Peyer's patch (tissue), 4 donors: ENCODE measurements around the gene PLCH1.

Source experiments
- CTCF ChIP-seq, 6 experiments: fragments of 450-650 bp in 4 of 6; fragments of 200-600 bp in 2 of 6; sonication (generic) in 1 of 6; IDR thresholded peaks; one replicate each; pipeline ENCODE4 v1.5.1; 2017 to 2019; ENCODE audit warnings: antibody characterized with exemption in 6 of 6, mild to moderate bottlenecking in 3 of 6, moderate library complexity in 1 of 6
- POLR2A ChIP-seq, 2 donors: fragments of 450-650 bp; IDR thresholded peaks; one replicate each; pipeline ENCODE4 v1.5.1; 2017; ENCODE audit warnings: antibody characterized with exemption in 2 of 2, mild to moderate bottlenecking in 2 of 2, moderate library complexity in 2 of 2

DNA sequence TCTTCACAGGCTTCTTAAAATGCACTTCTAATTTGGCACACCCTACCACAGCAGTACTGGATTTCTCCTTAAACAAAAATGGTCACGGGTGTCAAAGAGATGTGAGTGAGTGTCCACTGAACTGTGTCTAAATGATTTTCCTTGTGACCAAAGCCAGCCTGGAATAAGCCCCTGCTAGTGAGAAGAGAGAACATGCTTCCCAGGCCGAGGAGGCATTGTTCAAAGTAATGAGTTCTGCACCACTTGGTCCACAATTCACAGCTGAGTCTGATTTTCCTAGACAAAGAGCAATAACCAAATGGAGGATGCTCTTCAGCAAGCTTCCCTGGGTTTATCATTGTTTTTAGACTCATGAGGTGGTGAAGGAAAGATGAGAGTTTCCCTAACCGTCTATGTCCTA, 3.8 kb downstream of the PLCH1 start:
- TF ChIP-seq CTCF (IDR thresholded peaks at IDR 0.05) (no peak), POLR2A (IDR thresholded peaks at IDR 0.05) (no peak)
